ENCODE data around the gene PLA2G6.
"Not testable (repeated sequence)": the region's sequence is repeated elsewhere in the genome, so short reads cannot be mapped to it uniquely, and the experiment has no call there.

Gene PLA2G6

GRCh38 chr22:38162881-38163843, 18.5 kb downstream of the PLA2G6 start:
- DNase-seq = no peak

DNA sequence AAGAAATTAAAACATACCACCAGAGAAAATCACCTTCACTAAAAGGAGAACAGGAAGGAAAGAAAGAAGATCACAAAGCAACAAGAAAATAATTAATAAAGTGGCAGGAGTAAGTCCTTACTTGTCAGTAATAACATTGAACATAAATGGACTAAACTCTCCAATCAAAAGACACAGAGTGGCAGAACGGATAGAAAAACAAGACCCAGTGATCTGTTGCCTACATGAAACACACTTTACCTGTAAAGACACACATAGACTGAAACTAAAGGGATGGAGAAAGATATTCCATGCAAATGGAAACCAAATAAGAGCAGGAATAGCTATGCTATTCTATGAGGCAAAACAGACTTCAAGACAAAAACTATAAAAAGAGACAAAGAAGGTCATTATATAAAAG, 25.9 kb downstream of the PLA2G6 start:
- no peak for DNase-seq

DNA sequence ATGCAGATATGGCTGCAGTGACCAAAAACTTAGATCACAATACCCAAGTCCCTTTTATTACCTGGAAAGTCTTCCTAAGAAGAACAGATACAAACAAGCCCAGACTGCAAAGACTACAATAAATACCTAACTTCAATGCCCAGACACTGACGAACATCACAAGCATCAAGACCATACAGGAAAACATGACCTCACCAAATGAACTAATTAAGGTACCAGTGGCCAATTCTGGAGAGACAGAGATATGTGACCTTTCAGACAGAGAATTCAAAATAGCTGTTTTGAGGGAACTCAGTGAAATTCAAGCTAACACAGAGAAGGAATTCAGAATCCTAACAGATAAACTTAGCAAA, 27.1 kb downstream of the PLA2G6 start:
- not testable (repeated sequence) for DNase-seq

- DNase-seq = no peak
These were observed 27.6 kb downstream of the PLA2G6 start for GRCh38 chr22:38153821-38154562.

- DNase-seq = no peak
These were observed 30.5 kb downstream of the PLA2G6 start for GRCh38 chr22:38151126-38151500.

GRCh38 chr22:38148245-38148644, 33.4 kb downstream of the PLA2G6 start:
- no peak for DNase-seq

DNA sequence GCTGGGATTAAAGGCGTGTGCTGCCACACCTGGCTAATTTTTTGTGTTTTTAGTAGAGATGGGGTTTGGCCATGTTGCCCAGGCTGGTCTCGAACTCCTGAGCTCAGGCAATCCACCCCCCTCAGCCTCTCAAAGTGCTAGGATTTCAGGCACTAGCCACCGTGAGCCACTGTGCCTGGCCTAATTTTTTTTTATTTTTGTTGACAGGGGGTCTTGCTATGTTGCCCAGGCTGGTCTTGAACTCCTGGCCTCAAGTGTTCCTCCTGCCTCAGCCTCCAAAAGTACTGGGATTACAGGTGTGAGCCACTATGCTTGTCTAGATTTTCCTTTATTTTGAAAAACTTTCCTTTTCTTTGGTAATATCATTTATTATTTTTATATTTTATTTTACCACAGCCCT, 35.5 kb downstream of the PLA2G6 start:
- not testable (repeated sequence) for DNase-seq

GRCh38 chr22:38144025-38144405, 37.6 kb downstream of the PLA2G6 start:
- no peak for DNase-seq

DNA sequence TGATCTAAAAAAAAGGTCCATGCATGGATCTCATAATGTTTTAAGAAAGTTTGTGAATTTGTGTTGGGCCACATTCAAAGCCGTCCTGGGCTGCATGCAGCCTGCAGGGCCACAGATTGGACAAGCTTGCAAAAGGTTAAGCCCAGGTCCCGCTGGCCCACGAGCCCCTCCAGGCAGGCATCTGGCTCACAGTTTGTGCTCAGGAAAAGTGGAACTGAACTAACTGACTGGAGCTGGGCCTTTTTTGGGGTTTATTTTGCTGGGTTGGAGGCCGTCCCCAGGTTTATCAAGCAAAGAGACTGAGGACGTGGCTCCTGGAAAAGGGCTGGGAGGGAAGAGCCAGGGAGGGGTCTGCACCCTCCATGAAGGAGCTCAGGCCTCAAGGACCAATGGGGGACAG, 39.0 kb downstream of the PLA2G6 start:
- DNase-seq = no peak

DNA sequence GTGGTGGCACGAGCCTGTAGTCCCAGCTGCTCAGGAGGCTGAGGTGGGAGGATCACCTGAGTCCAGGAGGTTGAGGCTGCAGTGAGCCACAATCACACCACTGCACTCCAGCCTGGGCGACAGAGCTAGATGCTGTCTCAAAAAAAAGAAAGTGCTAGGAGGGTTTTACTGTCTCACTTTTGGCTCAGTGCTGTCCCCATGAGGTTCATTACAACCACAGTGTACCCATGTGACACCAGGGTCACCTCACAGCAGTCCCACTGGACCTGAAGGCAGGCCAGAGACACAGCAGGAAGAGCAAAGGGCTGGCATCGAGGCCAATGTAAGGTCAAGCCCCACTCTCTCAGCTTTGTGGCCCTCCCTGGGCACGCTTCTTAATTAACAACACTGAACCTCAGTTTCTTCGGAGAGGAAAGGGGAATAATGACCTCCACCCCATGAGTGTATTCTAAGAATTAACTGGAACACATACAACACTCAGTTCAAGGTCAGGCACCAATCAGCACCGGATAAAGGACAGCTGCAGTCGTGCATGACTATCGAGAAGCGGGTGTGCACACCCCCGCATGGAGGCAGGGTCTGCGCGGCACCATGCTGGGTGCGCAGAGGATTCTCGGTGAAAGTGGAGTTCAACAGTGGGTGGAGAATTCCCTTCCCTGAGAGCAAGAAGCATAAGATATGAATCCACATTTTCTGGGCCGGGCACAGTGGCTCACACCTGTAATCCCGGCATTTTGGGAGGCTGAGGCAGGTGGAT, 40.2 kb downstream of the PLA2G6 start:
- no peak for DNase-seq

GRCh38 chr22:38139901-38140300, 41.7 kb downstream of the PLA2G6 start:
- no peak for DNase-seq

DNA sequence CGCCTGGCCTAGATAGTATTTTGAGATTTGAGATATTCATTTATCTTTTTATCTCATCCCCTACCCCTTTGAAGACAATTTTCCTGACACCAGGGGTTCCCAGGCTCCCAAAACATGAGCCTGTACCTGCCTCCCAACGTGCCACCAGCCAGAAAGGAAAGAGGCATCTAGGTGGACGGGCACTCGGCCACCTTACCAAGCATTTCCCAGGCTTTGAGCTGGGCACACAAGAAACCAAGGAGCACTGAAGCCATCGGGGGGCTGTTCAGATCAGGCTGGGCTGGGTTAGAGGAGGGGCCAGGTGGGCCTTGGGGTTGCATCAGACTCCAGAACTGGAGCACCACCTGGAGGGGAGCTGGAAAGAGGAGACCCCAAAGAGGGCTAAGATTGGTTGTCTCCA, 42.7 kb downstream of the PLA2G6 start:
- DNase-seq = no peak

GRCh38 chr22:38137876-38138687, 43.5 kb downstream of the PLA2G6 start:
- no peak for DNase-seq

- no peak for DNase-seq
These were observed 45.0 kb downstream of the PLA2G6 start for GRCh38 chr22:38136607-38137006.

DNA sequence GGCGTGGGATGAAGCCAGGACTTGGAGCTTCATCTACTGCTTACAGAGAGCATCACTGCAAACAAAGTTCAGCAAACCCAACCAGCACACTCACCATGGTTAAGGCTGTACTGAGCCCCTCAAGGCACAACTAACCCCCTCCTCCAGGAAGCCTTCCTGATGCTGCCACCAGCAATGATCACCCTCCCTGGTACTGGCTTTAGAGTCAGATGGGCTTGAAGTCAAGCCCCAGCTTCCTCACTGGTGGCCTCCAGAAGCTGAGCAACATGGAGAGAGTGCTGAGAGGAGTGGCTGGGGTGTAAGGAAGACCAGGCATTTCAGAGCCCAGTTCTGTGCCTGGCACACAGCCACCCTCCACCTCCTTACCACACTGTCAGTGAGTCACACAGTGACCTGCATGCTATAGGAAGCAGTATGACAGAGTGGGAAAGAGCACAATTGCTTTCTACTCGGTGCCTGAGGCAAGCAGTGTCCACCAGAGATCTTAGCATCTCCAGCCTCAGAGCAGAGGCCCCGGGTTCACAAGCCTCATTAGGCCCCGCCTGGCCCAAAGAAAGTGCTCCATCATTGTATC, 46.4 kb downstream of the PLA2G6 start:
- DNase-seq = no peak

- no peak for DNase-seq
These were observed 48.3 kb downstream of the PLA2G6 start for GRCh38 chr22:38133331-38133730.

GRCh38 chr22:38132794-38133193, 48.8 kb downstream of the PLA2G6 start:
- DNase-seq = no peak

- DNase-seq = no peak
These were observed 49.5 kb downstream of the PLA2G6 start for GRCh38 chr22:38132136-38132535.

DNA sequence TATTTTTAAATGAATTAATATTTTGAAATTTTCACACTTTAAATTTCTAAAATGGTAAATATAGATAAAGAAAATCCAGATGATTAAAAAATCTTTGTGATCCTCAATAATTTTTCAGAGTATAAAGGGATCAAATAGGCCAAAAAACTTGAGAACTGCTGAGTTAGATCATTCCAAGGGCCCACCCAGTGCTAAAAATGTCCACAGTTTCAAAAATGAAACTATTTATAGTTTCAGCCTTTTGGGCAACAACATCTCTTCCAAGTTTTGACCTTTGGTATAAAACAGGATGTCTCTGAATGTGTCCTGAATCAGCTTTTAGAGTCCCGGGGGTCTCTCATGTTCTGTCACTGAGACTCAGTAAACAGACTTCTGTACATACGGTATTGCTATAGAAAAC, 50.2 kb downstream of the PLA2G6 start:
- DNase-seq = no peak

DNA sequence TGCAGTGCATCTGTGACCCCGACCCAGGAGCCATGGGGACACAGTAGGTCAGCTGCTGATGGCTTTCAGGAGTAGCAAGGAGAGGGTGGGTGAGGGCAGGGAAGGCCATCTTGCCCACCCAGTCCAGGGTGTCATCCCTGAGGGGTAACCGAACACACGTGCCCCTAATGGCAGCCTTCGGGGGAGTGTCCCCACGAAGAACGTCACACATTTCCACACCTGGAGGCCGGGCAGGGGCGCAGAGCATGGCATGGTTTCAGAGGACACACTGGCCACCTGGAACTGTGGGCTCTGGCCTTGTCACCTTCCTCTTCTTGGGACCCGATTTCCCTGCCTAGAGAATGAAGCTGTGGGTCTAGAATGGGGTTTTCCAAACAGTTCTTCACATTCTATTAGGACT, 51.8 kb downstream of the PLA2G6 start:
- DNase-seq = no peak

DNA sequence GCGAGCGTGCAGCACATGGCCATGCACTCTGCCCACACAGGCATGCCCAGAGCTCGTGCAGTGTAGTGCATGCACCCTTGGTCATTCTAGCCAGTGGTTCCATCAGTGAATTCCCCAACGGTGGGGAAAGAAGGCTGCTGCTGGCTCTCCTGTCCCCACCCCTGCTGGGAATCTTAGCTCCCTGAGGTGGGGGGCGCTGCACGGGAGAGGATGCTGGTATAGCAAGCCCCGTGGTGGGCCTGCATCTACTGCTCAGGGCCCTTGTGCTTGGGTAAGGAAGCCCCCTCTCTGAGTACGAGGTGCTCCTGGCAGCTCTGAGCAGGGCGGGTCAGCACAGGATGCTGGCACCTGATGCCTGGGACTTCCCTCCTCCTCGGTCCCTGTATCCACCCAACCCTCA, 52.6 kb downstream of the PLA2G6 start:
- DNase-seq = no peak

- DNase-seq = no peak
These were observed 53.8 kb downstream of the PLA2G6 start for GRCh38 chr22:38127869-38128268.

All from stimulated activated naive CD4-positive, alpha-beta T cell treated with Interleukin-2 at 50 U/mL for 16 hours (primary cell).